Activated CD4-positive, alpha-beta T cell treated with anti-CD3 and anti-CD28 coated beads, Interleukin-2, amount 50 U/mL, for 48 hours (primary cell): ENCODE measurements around the gene PHF21B.
"Not testable (repeated sequence)": the region's sequence is repeated elsewhere in the genome, so short reads cannot be mapped to it uniquely, and the experiment has no call there.

ENCODE experiments used
- DNase-seq, 2 experiments: peaks; one replicate each; pipeline ENCODE4 v3.0.0-alpha.2; 2020

Gene PHF21B

DNA sequence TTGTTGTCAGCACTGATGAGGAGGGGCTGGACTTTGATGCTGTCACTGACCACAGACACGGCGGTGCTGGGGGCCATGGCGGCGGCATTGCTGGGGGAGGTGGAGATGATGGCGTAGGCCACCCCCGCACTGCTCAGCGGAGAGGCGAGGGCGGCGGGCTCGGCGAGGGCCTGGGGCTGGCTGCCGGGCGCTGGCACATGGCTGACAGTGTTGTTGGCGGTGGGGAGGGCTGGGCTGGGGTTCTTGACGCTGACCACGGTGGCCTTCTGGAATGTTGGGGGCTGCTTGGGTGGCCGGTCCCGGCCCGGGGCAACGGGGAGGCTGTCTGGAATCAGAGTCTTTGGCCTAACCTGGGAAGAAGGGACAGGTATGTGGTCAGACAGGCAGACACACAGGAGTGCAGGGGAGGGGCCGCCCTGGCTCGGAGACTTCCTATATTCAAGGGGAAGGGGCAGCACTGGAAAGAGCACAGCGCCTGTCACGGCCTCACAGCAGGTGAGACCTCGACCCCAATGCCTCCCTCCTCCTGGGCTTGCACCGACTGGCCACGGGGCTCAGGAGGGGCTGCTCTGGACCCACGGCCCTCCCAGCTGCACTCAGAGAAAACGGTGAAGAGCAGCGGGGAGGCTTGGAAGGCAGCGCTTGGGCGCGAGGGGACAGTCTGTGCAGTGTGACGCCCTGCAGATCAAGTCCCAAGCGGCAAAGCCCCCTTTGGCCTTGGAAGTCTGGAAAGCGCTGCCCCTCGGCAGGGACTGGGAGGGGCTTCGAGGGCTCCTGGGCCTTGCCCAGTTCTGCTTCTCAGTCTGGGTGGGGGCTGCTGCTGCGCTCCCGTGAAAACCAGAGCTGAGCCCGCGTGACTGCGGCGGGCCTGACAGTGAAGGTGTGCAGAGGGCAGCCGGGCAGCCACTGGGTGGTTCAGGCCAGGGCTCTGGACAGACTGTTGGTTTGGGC is 93.2 kb downstream of the PHF21B start:
- no peak for DNase-seq

DNA sequence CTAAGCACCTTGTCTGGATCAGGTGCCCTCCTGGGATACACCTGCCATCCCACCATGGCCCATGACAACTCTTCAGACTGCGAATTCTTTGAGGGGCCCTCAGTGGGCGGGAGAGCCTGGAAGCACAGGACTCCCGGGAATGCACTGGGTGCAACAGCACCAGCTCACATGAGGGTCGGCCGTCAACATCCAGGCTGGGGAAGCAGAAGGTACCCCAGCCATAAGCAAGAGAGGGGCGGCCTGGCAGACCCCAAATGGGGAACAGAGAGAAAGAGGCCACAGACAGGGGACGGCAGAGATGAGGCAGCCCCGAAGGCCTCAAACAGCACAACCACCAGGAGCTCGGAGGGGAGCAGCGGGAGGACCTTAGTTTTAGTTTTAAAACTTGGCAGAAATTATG is 94.4 kb downstream of the PHF21B start:
- DNase-seq, result no peak

DNA sequence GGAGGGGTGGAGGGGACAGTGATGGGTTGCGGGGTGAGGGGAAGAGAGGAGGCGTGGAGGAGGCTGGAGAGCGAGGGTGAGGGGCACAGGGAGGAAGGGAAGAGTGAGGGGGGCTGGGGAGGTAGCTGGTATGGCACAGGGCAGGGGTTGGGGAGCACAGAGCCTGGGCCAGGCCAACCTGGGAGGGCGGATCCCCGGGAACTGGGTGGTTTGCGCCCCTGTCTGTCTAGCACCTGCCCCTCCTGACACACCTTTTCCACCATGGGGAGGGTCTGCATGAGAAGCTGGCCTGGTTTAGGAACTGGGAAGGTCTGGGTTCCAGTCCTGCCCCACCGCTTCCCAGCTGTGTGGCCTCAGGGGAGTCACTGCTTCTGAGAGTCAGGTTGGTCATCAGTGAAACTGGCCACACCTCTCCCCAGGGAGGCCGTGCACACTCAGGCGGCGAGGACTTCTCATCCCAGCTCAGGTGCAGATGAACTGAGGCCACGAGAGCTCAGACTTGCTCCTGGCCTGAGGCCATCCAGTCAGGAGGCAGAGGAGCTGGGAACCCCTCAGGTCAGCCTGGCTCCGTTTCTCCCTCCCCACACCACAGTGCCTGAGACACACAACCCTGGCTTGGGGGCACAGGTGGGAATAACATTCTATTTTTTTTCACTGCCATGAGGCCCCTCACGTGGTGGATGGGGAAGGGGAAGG is 95.6 kb downstream of the PHF21B start:
- DNase-seq, result no peak

DNA sequence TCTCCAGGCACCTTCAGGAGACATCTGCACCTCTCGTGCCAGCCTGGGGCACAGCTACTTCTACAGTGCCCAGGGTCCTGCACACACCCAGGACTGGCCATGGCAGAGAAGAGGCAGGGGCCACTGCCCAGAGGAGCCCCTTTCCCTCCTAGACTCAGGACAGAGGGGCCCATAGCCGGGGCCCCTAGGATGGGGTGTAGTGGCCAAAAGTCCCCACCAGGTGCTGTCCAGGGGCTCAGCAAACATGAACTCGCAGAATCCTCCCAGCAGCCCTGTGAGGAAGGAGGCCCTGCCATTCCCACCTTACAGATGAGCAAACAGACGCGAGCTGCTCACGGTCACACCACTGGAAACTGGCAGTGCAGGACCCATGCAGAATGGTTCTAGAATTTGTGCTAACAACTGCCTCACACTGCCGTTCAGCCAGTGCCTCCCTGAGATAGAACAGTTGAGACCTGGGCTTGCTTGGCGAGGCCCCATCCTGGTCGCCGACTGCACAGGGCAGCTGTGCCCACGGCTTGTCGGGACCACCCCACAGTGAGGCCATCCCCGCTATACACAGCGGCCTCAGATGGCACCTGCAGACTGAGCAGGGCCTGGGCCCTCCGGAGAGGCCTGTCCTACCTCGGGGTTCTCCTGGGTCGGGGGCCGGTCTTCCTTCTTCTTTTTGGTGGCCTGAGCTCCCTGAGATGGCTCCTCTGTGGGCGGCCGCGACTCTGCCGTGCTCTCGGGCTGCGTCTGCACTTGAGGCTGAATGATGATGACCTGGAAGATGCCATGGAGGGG is 96.4 kb downstream of the PHF21B start:
- no peak for DNase-seq

DNA sequence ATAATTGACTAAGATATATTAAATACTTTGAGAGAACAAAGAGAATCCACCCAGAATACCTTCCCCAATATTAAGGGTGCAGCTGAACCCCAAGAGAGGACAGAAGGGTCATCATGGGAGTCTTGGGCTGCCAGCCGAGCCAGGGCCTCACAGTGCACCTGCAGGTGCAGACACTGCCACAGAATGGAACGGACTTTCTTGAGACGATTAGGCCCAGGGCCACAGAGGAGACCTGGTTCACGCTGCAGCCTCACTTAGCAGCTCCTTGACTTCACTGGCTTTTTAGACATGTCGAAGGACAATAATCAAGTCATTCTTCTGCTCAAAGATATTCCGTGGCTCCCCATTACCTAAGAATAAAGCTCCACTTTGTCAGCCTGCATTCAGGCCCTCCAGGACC is 100.6 kb downstream of the PHF21B start:
- DNase-seq, result no peak

DNA sequence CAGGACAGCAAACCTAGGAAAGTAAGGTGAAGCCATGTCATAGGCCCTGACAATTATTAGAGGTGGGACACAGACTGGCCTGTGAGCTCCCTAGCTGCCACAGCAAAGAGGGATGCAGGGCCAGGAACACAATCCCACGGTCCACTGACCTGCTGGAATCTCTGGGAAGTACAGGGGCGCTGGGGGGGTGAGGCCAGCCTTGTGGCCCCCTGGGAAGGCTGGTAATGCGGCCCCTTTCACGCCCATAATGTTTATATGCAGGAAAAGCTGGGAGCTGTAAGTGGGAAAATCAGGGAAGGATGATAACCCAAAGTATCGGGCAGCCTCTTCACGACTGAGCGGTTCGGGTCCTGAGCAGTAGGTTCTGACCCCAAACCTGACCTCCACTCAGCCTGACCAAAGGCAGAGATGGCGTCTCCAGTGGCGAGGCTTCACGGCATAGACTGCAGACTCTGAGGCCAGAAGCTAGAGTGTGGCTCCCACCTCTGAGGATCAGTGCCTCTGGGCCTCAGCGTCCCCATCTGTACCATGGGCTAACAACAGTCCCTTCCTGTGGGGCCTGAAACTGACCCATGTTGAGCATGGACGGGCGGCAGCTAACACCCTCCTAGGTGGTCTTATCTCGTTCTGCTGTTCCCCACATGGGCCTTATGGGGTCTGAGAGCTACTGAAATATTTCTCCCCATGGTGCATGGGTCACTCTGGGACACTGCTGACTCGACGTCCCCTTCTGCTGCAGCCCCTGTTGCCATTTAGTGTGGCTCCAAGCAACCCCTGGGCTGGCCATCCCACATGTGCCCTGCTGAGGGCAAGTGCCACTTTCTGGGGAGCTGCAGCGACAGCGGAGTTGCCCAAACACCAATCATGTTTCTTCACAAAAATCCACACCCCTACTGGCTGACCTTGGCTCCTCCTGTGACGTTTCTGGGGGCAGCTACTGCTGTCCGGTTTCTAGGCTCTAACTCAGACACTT is 101.8 kb downstream of the PHF21B start:
- no peak for DNase-seq

DNA sequence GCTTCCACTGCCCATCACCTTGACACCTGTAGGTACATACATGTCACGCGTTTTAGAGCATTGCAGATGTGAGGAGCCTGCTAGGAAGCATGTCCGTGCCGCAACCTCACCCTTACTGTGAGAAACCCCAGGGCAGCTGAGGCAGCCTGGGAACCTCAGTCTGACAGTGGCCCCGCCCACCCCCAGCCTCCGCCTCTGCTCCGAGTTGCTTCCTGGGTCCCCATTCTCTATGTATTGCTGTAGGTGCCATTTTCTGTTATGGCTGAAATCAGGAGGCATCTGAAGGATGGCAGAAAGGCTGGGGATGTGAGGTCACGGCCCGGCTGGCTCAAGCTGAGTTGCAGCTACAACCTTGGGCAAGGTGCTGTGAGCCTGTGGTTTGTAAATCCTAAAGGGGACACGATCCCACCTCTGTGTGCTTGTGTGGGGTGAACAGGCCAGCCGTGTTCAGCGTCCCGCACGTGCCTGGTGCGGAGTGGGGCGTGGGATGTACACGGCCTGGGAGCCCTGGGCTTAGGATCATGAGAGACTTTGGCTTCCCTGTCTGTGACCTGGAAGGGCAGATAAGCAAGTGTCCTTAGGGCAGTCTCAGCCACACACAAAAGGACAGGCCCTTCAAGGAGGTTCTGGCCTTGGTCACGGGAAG is 102.7 kb downstream of the PHF21B start:
- DNase-seq, result no peak

DNA sequence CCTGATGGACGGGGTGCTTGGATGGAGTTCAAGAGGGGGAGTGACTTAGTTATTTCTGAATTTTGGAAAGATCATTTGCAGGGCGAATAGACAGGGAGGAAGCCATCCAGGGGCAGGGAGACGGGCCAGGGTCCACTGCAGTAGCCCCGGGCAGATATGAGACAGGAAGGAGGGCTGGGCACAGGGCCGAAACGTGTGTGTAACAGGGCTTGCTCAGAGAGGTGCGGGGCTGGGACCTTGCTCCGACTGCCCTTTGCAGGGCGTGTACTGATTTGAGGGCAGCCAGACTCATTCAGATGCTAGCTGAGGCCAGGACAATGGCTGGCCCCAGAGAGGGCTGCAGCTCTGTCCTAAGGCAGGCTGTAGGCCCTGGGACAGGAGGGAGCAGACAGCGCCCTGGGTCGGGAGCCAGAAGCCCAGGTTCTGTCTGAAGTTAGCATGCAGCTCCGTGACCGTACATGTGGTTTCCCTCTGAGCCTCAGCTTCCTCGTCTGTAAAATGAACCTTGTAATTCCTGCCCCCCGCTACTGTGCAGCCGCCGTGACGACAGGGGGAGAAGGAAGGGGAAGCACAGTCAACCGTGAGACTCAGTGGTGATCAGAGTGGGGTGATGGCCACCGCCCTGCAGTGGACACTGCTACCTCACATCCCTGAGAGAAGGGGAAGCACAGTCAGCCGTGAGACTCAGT is 103.4 kb downstream of the PHF21B start:
- no peak for DNase-seq

DNA sequence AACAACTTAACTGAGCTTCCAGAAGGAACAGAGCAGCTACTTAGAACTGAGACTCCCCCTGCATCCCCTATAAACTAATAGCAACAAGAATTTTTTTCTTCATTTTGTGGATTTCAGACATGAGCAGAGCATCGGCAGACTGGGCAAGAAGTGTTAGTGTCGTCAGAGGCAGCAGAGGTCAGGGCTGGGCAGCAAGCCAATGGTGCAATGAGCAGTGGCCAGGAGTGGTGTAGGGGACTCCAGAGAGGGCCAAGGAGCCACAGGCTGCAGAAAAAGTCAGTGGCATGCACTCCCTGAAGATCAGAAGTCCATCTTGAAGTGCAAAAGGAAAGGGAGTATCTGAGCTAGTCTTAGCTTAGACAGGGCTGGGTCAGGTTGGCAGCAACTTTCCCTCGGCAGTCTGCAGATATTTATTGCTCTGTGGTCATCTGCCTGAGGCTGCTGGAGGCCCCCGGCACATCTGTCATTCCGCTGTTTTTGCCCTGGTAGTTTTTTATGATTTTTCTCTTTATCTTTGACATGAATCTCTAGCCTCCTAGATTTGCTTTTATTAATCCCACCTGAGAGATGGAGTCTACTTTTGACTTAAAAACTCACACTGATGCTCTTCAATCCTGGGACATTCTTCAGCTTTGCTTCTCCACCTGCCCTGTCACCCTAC is 105.2 kb downstream of the PHF21B start:
- DNase-seq, result not testable (repeated sequence)

DNA sequence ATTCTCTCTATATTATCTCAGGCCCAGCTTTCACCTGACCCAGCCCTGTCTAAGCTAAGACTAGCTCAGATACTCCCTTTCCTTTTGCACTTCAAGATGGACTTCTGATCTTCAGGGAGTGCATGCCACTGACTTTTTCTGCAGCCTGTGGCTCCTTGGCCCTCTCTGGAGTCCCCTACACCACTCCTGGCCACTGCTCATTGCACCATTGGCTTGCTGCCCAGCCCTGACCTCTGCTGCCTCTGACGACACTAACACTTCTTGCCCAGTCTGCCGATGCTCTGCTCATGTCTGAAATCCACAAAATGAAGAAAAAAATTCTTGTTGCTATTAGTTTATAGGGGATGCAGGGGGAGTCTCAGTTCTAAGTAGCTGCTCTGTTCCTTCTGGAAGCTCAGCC is 106.6 kb downstream of the PHF21B start:
- DNase-seq, result not testable (repeated sequence)

DNA sequence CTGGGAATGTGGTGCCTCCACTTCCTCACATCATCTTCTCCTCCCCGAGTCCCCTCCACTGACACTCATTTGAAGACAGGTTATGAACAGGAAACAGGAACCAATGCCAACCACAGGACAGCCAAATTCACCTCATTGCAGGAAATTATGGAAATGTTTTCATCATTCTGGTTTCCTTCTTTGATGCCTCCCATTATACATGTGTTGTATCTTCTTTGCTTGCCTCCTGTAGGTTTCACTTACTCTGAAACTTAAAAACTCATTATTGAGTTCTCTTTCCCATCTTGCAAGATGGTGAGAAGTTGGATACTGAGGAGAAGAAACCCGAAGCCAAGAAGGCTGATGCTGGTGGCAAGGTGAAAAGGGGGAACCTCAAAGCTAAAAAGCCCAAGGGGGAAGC is 108.5 kb downstream of the PHF21B start:
- DNase-seq, result no peak

DNA sequence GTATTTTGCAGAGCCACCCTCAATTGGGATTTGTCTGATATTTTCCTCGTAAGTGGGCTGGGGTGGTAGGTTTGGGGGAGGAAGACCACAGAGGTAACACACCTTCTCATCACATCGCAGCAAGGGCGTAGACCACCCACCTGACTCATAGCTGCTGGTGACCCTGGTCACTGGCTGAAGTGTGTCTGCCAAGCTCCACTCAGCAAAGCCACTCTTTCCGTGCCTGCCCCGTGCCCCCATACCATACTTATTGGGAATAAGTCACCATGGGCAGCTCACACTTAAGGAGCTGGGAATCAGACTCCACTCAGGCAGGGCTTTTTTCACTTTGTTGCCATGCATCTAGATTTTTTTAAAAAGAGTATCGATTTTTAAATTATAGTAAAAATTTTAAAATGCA is 111.6 kb downstream of the PHF21B start:
- no peak for DNase-seq

DNA sequence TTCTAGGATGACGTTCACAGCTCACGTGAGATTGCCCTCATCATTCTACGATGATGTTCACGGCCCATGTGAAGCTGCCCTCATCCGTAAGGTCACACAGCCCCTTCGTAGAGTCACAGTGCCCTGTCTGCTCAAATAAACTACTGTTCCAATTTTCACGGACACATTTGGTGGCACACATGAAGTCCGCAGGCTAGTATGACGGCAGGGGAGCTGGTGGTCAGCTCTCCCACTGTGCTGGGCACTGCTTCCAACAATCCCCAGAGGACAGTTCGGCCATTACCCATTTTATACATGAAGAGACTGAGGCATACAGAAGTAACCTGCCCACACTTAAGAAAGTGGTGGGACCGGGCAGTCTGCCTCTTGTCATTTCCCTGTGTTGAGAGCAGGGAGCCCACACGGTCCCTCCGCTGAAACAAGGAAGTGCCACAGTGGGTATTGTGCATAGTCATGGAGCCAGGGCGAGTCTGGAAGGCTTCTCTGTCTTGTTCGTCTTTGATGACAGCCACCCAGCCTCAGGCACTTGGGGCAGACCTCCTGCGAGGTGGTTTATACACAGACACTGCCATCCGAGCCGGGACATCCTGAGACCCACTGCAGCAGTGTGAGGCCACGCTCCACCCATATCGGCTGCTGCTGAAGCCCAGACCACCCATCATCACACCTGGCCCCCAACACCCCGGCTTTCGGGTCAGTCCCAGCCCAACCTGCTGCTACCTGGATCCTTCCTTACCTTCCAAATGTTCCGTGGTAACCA is 114.3 kb downstream of the PHF21B start:
- DNase-seq, result no peak

DNA sequence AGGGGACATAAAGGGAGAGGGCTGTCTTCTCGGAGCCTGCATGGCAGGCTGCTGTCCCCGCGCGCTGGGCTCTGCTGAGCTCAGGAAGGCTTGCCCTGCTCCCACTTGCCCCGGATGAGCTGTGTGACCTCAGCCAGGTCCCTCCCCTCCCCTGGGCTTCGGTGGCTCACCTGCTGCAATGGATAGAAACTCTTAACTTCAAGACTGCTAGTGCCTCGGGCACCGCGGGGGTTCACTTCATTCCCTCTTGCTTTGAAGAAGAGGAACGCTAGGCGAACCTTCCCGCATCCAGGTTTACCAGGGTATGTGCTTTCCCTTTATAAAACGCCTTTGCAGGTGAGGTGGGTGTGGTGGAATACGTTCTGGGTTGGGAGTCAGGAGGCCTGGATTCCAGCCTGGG is 115.0 kb downstream of the PHF21B start:
- DNase-seq, result no peak

DNA sequence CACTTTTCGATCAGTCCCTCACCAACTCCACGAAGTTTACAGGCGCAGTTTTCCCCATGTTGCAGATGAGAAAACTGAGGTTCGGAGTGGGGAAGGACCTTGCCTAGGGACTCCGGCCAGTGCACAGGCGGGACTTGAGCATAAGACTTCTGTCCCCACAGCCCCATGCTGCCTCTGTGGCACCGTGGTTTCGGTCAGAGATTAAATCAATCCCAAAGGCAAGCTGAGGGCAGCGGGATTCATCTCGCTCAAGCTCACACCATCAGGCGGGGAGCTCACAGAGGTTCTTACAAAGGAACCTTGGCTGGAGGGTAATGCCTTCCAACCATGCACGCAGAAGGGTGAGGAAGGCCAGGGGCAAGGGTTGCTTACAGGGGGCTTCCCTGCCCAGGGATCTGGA is 115.5 kb downstream of the PHF21B start:
- no peak for DNase-seq

DNA sequence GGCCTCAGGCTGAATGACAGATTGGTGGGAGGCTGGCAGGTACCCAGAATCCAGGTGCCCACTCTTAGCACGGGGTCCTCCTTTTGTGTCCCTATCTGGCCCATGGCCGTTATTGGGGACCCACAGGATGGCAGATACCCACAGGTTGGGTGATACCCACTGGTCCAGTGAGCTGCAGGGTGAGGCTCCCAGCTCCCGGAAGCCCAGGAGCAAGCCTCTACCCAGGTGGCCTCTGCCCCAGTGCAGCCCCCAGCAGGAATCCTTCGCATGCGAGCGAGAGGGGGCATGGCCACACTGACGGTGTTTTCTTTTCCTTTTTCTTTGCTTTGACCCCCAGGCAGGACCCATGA is 116.1 kb downstream of the PHF21B start:
- no peak for DNase-seq

DNA sequence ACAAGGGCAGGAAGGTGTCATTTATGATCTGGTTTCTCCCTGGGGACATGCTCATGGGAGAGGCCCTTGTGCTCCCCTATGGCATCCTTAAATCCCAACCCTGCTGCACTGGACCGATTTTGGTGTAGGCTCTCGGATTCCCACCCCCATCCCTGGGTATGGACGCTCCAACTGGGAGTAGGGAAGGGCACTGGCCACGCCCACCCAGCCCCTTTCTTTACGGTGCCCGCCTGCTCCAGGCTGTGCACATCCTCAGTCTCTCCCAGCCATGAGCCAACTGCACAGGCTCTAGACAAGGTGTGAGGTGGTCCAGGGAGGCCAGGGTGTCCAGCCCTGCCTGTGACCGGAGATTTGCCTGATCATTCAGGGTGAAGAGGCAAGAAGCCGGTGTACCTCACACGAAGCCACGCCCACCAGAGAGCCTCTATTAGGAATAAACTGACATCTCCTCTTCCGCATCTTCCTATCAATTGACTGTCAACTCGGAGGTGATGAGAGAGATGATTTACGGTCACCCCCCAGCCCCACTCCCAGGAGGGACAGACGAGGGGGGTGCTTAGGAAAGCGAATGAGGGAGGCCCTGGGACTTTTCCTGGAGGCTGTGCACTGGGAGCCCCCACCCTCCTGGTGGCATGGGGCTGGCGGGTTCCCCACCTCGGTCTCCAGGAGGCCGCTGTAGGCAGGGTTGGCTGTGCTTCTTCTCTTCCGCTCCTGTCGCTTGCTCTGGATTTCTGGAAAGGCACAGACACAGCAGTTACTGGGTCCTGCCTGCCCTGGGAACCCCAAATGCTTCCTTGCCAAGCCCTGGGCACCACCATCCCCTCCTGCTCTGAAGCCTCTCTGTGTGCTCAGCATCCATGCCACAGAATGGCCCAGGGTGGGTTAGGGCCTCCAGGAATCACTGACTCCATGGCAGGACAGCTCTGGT is 116.7 kb downstream of the PHF21B start:
- DNase-seq, result no peak

DNA sequence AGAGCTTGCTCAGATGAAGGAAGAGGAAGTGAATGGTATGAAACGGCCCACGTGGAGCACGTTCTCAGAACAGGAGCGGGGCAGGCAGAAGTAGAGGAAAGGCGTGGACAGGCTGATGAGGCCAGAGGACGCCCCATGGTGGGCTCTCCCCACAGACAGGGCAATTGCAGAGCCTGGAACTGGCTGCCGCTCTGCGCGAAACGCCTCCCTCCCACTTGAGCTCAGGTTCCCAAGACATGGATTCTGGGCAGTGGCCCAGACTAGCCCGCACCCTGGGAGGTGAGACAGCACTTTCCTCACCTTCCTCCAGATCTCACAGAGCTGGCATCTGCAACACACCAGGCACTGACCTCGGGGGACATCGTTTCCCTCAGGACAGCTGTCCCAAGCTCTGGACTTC is 117.6 kb downstream of the PHF21B start:
- DNase-seq, result no peak

DNA sequence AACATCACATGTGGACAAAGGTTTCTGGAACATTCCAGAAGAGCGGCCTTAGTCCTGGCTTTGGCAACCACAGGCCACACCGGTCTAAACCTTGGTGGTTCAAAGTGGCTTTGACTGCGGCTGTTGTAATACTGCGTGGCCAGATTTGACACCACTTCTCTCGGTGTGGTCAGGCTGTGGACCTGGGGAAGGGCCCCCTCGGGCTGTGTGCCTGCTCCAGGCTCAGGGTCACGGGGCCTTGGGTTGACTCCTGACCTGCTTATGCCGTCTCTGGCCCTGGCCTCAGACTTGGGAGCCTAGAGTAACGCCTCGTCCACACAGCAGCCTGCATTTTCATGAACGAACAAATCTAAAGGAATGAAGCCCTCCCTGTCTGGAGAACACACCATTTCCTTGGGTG is 118.0 kb downstream of the PHF21B start:
- DNase-seq, result no peak
